Activated CD4-positive, alpha-beta T cell treated with anti-CD3 and anti-CD28 coated beads for 36 hours (primary cell): ENCODE data around the gene LRMDA. TPM values are rescaled to one million over a fixed set of nuclear protein-coding genes. Genes with fewer than 3 reads are reported as not detected.

Experiments used
- ATAC-seq: fragments of 200-7000 bp; cut with Tn5 transposase; one replicate; pipeline ENCODE4 v1.10.0; 2021; ENCODE audit warnings: mild to moderate bottlenecking, moderate library complexity
- CTCF ChIA-PET: fragments of 350-600 bp; sonication (Branson Sonifier 250); formaldehyde crosslinking; loops from one replicate; lab custom pipeline; 2021; ENCODE audit warnings: antibody characterized with exemption; lab: Charles Lee
- POLR2A ChIA-PET: fragments of 350-600 bp; sonication (Branson Sonifier 250); formaldehyde crosslinking; loops from one replicate; lab custom pipeline; 2021; ENCODE audit warnings: antibody characterized with exemption, inconsistent platforms; lab: Charles Lee
- DNase-seq: peaks from one replicate; pipeline ENCODE4 v3.0.0-alpha.2; 2020
- H3K27ac Mint-ChIP-seq: one replicate; pipeline ENCODE4 v1.8.0; 2021; ENCODE audit warnings: mixed read lengths
- H3K27me3 Mint-ChIP-seq: one replicate; pipeline ENCODE4 v1.8.0; 2021; ENCODE audit warnings: mixed read lengths
- H3K36me3 Mint-ChIP-seq: one replicate; pipeline ENCODE4 v1.8.0; 2021; ENCODE audit warnings: low read depth, mixed read lengths
- H3K4me1 Mint-ChIP-seq: one replicate; pipeline ENCODE4 v1.8.0; 2021; ENCODE audit warnings: mixed read lengths
- H3K4me3 Mint-ChIP-seq: one replicate; pipeline ENCODE4 v1.8.0; 2021; ENCODE audit warnings: mild to moderate bottlenecking, moderate library complexity, mixed read lengths
- H3K9me3 Mint-ChIP-seq: one replicate; pipeline ENCODE4 v1.8.0; 2021; ENCODE audit warnings: low read depth, mixed read lengths
- intact Hi-C, 2 experiments: fragments of 100-400 bp; cut with DNase I in 1 of 2; cut with micrococcal nuclease in 1 of 2; formaldehyde crosslinking; loops; one replicate each; pipeline versions ENCODE4 v1.14.2 to v1.15.1; 2022 to 2024; cut with DNase I, micrococcal nuclease
- total RNA-seq, 2 experiments: library from RNA; stranded (reverse); gene quantifications; one replicate each; pipeline ENCODE4 v1.2.3, GENCODE V29; 2021

Gene LRMDA
- total RNA-seq, 2 experiments from 2014 or later, result not detected

DNA sequence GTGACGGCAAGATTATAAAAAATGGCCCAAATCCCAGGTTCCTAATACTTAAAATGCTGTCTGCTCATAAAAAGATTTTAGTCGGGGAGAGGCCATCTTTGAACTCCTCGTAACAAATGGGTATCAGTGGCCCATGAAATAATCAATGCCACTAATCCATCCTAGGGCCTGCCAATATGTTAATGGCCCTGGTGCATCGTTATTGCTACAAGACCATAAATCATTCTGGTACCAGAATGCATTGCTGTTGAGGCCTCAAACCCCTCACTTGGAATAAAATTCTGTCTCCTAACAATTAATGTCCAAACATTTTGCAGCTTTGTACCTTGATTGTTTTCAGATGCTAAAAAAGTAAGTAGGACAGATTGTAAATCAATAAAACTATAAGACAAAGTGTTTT lies 290.6 kb downstream of the LRMDA start:
- no peaks in the 10 kb centered on the region for H3K36me3 Mint-ChIP-seq
- no peaks in the 10 kb centered on the region for H3K9me3 Mint-ChIP-seq
- ATAC-seq (no peak), DNase-seq (no peak)
- H3K27me3 Mint-ChIP-seq, result peaks cover 4% of the 10 kb centered on the region
- intact Hi-C loops, result no loop called here
- no peak overlapping the region for H3K27ac Mint-ChIP-seq
- H3K4me1 Mint-ChIP-seq, result no peaks in the 10 kb centered on the region
- ChIA-PET POLR2A (no interaction called here), CTCF (no interaction called here)
- no peak overlapping the region for H3K4me3 Mint-ChIP-seq

DNA sequence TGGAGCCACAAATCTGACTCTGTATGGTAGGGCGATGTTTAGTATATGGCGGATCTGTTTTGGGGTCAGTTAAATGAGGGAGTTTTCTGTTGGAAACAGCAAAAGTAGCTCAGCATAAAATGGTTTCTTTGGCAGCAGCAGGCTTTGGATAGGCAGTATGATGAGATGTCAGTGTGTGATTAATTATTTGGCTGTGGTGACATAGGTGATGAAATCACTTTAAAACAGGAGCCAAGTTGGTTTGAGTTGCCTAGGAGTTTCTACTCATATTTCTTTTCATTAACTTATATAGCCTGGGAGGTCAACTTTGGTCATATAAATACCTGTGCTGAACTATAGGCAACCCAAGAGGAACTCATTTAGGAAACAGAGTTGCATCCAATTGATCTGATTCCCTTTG lies 291.2 kb downstream of the LRMDA start:
- CTCF ChIA-PET, result no interaction called here
- ATAC-seq (no peak), DNase-seq (no peak)
- Mint-ChIP-seq H3K9me3 (no peaks in the 10 kb centered on the region), H3K4me3 (no peak overlapping the region), H3K27me3 (peaks cover 6% of the 10 kb centered on the region), H3K4me1 (no peaks in the 10 kb centered on the region), H3K27ac (no peak overlapping the region), H3K36me3 (no peaks in the 10 kb centered on the region)
- POLR2A ChIA-PET, result no interaction called here
- intact Hi-C loops, result no loop called here

DNA sequence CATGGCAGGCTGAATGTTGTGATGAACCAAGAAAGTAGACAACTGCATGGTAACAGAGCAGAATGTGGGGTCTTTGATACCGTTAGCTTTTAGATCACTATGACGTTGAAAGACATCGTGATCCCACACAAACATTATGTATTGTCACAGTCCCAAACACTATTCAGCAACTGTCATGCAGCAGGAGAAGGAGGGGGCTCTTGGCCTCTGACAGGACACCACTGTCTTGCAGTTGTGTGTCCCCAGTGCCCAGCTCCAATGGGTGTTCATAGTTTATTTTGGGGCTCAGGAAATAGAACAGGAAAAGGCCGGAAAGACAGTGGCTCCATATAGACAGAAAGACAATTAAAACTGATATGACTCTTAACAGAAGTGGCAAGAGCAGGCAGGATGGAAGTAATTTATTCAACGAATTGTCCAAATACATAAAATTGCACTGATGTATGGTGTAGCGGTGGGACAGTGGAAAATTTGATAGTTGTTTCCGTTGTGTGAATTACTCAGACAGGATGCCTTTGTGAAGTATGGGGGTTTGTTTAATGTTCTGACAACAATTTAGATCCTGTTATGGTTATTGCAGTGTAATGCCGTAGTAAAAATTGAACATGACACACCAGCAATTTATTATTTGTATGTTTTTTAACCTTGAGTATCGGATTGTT lies 292.0 kb downstream of the LRMDA start:
- no peak overlapping the region for H3K4me3 Mint-ChIP-seq
- no peaks in the 10 kb centered on the region for H3K36me3 Mint-ChIP-seq
- H3K9me3 Mint-ChIP-seq, result no peaks in the 10 kb centered on the region
- ATAC-seq, result no peak
- ChIA-PET POLR2A (no interaction called here), CTCF (no interaction called here)
- H3K4me1 Mint-ChIP-seq, result no peaks in the 10 kb centered on the region
- no peak overlapping the region for H3K27ac Mint-ChIP-seq
- no peak for DNase-seq
- peaks cover 6% of the 10 kb centered on the region for H3K27me3 Mint-ChIP-seq
- intact Hi-C loops, result no loop called here

DNA sequence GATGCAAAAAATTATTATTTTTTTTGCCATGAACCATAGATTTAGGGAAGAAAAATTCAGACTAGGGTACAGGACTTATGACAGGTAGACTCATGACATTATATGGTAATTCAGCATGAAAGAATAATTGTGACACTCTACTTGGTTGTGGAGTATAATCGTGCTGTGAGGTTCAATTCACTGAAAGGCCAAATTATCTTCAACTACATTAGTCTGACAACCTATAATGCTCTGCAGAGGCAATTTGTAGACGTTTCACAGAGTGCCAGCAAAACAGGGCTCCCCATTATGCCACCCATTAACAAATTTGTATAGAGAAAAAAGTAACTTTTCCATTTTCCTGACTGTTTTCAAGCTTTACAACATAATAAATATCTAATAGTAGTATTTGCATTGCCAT lies 292.6 kb downstream of the LRMDA start:
- Mint-ChIP-seq H3K27me3 (peaks cover 8% of the 10 kb centered on the region), H3K27ac (no peak overlapping the region), H3K4me3 (no peak overlapping the region), H3K36me3 (no peaks in the 10 kb centered on the region), H3K9me3 (no peaks in the 10 kb centered on the region), H3K4me1 (no peaks in the 10 kb centered on the region)
- DNase-seq, result no peak
- ATAC-seq, result no peak
- CTCF ChIA-PET, result no interaction called here
- intact Hi-C loops, result no loop called here
- POLR2A ChIA-PET, result no interaction called here

DNA sequence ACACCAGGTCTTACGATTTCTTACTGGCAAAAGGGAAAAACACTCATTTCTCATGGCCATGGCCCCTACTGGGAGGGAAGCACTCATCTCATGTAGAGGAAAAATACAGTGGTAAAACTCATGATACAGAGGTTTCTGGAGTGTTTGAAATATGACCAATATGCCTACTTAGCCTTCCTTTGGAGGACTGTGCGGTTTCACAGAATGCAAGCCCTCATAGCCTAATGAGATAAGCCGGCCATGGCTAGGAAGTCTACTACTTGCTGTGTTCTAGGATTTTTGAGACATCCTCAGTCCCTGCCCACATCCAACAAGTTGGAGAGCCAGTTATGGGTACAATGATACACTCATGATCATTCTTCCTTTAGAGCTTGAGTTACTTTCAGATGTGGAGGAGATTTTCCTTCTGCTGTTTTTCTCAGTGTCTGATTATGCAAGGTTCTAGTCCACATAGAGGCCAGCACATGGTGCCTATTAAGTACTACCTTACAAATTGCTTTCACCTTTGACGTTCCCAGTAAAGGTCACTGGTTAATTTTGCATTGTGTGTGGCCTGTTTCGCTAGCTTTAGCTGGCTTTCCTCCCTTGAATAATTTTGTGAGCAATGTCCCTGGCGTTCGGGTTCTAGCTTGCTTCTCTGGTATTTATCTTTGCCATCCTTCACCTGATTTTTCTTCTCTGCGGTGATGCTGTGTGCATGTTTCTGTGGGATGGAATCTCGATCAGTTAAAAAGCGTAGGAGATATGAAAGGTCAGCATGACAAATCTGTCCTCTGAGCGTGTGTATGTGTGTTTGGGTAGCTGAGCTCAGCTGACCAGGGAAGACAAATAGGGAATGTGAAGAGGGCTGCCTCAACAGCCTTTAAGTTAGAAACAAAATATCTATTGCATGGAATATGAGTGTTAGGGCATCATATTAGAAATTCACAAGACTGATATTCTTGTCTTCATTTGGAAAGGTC lies 295.4 kb downstream of the LRMDA start:
- H3K27me3 Mint-ChIP-seq, result peaks cover 8% of the 10 kb centered on the region
- no peak for ATAC-seq
- POLR2A ChIA-PET, result no interaction called here
- H3K9me3 Mint-ChIP-seq, result no peaks in the 10 kb centered on the region
- no peaks in the 10 kb centered on the region for H3K36me3 Mint-ChIP-seq
- CTCF ChIA-PET, result interaction anchor here (0.6 to 1.3 kb wide), 2 partner anchors 10 to 13 kb away, joined by 3 to 5 read pairs; no protein-coding TSS in a partner anchor
- intact Hi-C loops, result no loop called here
- no peak overlapping the region for H3K4me3 Mint-ChIP-seq
- H3K4me1 Mint-ChIP-seq, result no peaks in the 10 kb centered on the region
- no peak for DNase-seq
- no peak overlapping the region for H3K27ac Mint-ChIP-seq

DNA sequence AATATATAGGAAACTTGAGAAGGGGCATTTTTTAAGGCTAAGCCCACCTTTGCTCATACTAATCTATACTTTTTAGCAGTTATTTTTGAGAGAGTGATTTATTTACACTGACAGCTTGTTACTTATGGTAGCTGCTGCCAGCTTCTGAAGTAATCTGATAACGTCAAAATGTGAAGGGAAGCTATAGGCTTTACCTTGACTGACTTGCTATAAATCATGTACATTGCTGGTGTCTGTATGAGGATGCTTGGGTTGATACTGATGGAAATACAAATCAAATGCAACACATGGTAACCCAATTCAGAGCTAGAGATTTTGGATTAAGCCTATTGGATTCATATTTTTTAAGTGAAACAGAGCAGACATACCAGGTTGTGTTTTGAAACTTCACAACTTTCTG lies 299.4 kb downstream of the LRMDA start:
- ChIA-PET POLR2A (no interaction called here), CTCF (interaction anchor here (0.7 kb wide), 1 partner anchor 339 kb away, joined by 3 read pairs; no protein-coding TSS in a partner anchor)
- intact Hi-C loops, result no loop called here
- DNase-seq (no peak), ATAC-seq (no peak)
- no peak overlapping the region for H3K4me3 Mint-ChIP-seq
- no peaks in the 10 kb centered on the region for H3K4me1 Mint-ChIP-seq
- H3K27me3 Mint-ChIP-seq, result peaks cover 9% of the 10 kb centered on the region
- no peaks in the 10 kb centered on the region for H3K36me3 Mint-ChIP-seq
- H3K27ac Mint-ChIP-seq, result no peak overlapping the region
- no peaks in the 10 kb centered on the region for H3K9me3 Mint-ChIP-seq

DNA sequence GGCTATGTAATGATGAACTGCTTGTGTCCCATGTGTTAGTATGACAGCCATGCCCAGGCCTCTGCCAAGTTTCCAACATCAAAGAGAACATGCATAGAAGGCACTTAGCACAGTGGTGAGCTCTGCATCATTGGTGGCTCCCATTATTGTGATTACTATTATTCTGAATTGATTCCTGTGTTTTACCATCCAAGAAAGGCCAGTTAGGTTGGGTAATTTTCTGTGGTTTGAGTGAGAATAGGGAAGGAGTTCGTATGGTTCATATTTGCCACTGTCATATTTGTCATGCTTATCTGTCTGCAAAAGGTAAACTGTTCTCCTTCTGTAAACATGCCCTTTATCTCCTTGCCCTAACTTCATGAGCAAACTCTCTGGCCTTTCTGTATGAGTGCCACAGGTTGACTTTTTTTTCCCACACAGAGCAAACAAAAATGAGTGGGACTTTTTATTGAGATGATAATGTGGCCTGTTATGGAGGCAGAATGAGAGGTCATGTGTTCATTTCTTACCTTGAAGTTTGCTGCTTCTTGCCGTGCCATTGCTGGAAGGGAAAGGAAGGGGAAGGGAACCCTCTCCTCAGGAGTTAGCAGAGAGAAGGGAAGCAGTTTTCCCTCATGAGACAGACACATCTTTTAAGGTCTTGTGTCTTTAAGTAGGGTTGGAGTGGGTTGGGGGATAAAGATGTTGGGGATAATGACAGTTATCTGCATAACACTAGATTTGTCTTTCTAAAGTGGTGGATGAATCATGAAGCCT lies 301.9 kb downstream of the LRMDA start:
- ChIA-PET POLR2A (no interaction called here), CTCF (no interaction called here)
- ATAC-seq, result no peak
- H3K36me3 Mint-ChIP-seq, result no peaks in the 10 kb centered on the region
- no peaks in the 10 kb centered on the region for H3K9me3 Mint-ChIP-seq
- no peak for DNase-seq
- intact Hi-C loops, result no loop called here
- no peaks in the 10 kb centered on the region for H3K4me1 Mint-ChIP-seq
- no peak overlapping the region for H3K27ac Mint-ChIP-seq
- peaks cover 7% of the 10 kb centered on the region for H3K27me3 Mint-ChIP-seq
- H3K4me3 Mint-ChIP-seq, result no peak overlapping the region

DNA sequence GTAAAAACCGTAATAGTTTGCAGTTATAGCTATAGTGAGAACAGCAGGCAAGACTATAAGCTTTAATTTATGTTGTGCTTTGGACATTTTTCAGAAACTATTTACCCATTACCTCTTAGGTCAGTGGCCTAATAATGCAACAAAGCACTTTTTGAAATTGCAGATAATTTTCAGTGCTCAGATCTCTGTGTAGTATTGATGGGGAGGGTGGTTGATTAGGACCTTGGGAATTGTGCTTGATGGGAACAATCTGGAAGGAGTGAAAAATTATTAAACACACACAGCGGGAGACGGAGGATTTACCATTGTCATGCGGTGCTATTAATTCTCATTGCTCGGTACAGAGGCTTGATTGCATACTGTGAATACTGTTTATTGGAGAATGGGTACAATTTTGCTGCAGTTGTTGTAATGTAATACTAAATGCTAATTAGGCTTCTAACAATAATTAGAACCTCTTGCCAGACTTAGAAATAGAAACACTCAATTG lies 304.8 kb downstream of the LRMDA start:
- ChIA-PET POLR2A (interaction anchor here (0.5 kb wide), 1 partner anchor 148 kb away, joined by 3 read pairs; no protein-coding TSS in a partner anchor), CTCF (no interaction called here)
- H3K9me3 Mint-ChIP-seq, result no peaks in the 10 kb centered on the region

DNA sequence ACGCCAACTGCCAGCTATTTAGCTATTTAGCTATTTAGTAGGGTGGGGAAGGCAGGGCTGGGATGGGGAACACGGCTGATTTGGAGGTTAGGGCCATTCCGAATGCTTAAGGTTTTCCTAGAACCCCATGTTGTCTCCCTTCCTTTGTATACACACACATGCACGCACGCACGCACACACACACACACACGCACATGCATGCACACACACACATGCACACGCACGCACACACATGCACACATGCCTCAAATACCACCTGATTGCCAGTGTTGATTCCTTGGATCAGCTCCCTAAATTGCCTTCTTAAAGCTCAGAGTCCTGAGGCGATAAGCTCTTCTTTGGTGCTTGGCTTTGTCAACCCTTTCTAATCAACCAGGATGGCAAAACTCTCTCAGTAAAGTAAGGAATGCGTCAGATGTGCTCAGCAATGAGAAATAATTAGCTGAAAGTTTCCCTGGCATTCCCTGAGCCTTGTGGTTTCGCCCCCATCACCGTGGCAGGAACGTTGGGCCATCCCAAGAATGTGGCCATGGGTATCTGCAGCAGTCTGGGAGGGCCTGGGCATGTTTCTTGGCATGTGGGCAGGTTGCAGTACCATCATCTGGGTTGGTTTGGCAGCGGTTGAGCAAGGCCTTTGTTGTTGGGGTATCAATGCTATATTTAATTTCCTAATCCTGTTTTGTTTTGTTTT lies 305.6 kb downstream of the LRMDA start:
- no peak overlapping the region for H3K4me3 Mint-ChIP-seq
- no peak overlapping the region for H3K27ac Mint-ChIP-seq
- no peaks in the 10 kb centered on the region for H3K9me3 Mint-ChIP-seq
- peaks cover 4% of the 10 kb centered on the region for H3K27me3 Mint-ChIP-seq
- no peak for ATAC-seq
- intact Hi-C loops, result no loop called here
- H3K36me3 Mint-ChIP-seq, result no peaks in the 10 kb centered on the region
- H3K4me1 Mint-ChIP-seq, result no peaks in the 10 kb centered on the region
- no peak for DNase-seq
- POLR2A ChIA-PET, result no interaction called here
- CTCF ChIA-PET, result no interaction called here

More for the DNA sequence above, 304.8 kb downstream of the LRMDA start:
- intact Hi-C loops, result no loop called here
- H3K27ac Mint-ChIP-seq, result no peak overlapping the region
- H3K4me1 Mint-ChIP-seq, result no peaks in the 10 kb centered on the region
- ATAC-seq (no peak), DNase-seq (no peak)
- no peaks in the 10 kb centered on the region for H3K36me3 Mint-ChIP-seq
- H3K27me3 Mint-ChIP-seq, result peaks cover 4% of the 10 kb centered on the region
- no peak overlapping the region for H3K4me3 Mint-ChIP-seq

DNA sequence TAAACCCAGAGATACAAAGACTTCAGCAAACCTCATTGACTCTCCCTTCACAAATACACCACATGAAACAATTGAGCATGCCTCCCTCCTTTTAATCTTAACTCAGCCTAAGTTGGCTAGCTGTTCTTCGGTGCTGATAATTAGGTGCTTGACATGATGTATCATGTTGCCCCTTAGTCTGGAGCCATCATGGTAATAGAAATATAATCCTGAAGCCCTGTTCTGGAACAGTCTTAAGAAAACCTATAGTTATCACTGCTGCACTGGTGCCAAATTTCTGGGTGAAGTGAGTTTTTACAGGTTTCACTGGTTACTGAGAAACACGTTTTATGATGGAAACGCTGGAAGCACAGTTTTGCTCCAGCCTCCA lies 306.1 kb downstream of the LRMDA start:
- Mint-ChIP-seq H3K27me3 (peaks cover 4% of the 10 kb centered on the region), H3K27ac (no peak overlapping the region), H3K9me3 (no peaks in the 10 kb centered on the region), H3K4me3 (no peak overlapping the region), H3K36me3 (no peaks in the 10 kb centered on the region), H3K4me1 (no peaks in the 10 kb centered on the region)
- ATAC-seq (no peak), DNase-seq (no peak)
- ChIA-PET CTCF (no interaction called here), POLR2A (no interaction called here)
- intact Hi-C loops, result no loop called here

DNA sequence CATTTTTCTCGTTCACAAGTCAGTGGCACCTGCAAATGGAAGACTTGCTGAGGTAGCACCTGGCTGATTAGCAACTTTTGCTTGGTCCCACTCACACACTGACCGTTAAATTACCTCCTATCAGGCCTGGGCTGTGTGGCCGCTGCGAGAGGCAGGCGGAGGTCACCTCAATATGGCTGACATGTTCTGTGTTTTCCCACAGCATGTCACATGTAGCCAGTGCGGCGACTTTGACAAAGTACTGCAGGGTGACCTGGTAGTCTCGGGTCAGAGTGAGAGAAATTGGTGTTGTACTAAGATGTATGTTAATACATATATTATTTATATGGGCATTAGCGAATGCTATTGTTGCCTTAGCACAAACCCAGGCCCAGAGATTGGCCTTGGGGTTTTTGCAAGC lies 307.5 kb downstream of the LRMDA start:
- Mint-ChIP-seq H3K36me3 (no peaks in the 10 kb centered on the region), H3K27ac (no peak overlapping the region), H3K9me3 (no peaks in the 10 kb centered on the region), H3K4me1 (no peaks in the 10 kb centered on the region), H3K4me3 (no peak overlapping the region), H3K27me3 (peaks cover 2% of the 10 kb centered on the region)
- intact Hi-C loops, result no loop called here
- CTCF ChIA-PET, result interaction anchor here (0.6 kb wide), 1 partner anchor 159 kb away, joined by 3 read pairs; no protein-coding TSS in a partner anchor
- ATAC-seq, result no peak
- POLR2A ChIA-PET, result no interaction called here
- DNase-seq, result no peak
